NT2/D1 (cell line): Measurements from ENCODE around the gene CCDC68.

ENCODE experiments used
- SUZ12 ChIP-seq: IDR thresholded peaks from 2 replicates; pipeline ENCODE4 v1.6.1; 2011; ENCODE audit not compliant: insufficient read length, insufficient read depth; ENCODE audit errors: extremely low read depth
- YY1 ChIP-seq: IDR thresholded peaks from 2 replicates; pipeline ENCODE4 v1.6.1; 2011; ENCODE audit not compliant: insufficient read length, insufficient read depth
- ZNF274 ChIP-seq: IDR thresholded peaks from 2 replicates; pipeline ENCODE4 v1.6.1; 2011; ENCODE audit warnings: mild to moderate bottlenecking, low read depth, low read length

GRCh38 chr18:54958704-54959625 is at the start of gene CCDC68:
- no peak for TF ChIP-seq ZNF274
- TF ChIP-seq YY1, result no peak
- TF ChIP-seq SUZ12, result no peak
